HCT116 (cell line): ENCODE measurements around the gene PIP4K2A. TPM values are rescaled to one million over a fixed set of nuclear protein-coding genes. Genes with fewer than 3 reads are reported as not detected.

Experiments
- ATAC-seq: fragments of 200-7000 bp; cut with Tn5 transposase; 2 replicates; pipeline ENCODE4 v1.9.1; 2020; ENCODE audit warnings: mild to moderate bottlenecking, moderate library complexity
- BruUV-seq: library from RNA; stranded (reverse); fragments of 400-500 nt; replicated peaks from 2 replicates; lab custom pipeline; 2021; lab: Mats Ljungman, UMichigan
- CTCF ChIA-PET: fragments of 300-600 bp; sonication (Branson Sonifier 250); formaldehyde crosslinking; loops from one replicate; lab custom pipeline; 2021; ENCODE audit warnings: antibody characterized with exemption; lab: Charles Lee
- POLR2A ChIA-PET: fragments of 300-600, 350-600 bp; sonication (Branson Sonifier 250); formaldehyde crosslinking; loops from one replicate; lab custom pipeline; 2021; ENCODE audit warnings: antibody characterized with exemption; lab: Charles Lee
- RAD21 ChIA-PET, 2 experiments: fragments of 300-600 bp; sonication (Branson Sonifier 250); formaldehyde crosslinking; loops; one replicate each; lab custom pipeline; 2023; ENCODE audit warnings: low total read pairs in 2 of 2; ENCODE audit not compliant: uncharacterized antibody in 2 of 2, unreplicated experiment in 2 of 2, low non-redundant PET in 1 of 2; lab: Charles Lee
- DNase-seq: peaks from one replicate; pipeline ENCODE4 v3.0.0-alpha.2; 2010; ENCODE audit warnings: low read depth, low spot score
- H2AFZ ChIP-seq: fragments of 200-600 bp; shearing (Covaris generic), sonication (generic); 2 replicates; pipeline ENCODE4 v1.6.1; 2017; ENCODE audit warnings: low read depth, mixed run types, mixed read lengths, antibody characterized with exemption, low read length; ENCODE audit not compliant: poor library complexity, severe bottlenecking
- H3K27ac ChIP-seq: 2 replicates; pipeline ENCODE4 v1.5.1; 2012; ENCODE audit warnings: low read depth, low read length
- H3K27me3 ChIP-seq: fragments of 200-600 bp; sonication (generic); 2 replicates; pipeline ENCODE4 v1.6.1; 2016; ENCODE audit warnings: mixed run types, low read length, mixed read lengths; ENCODE audit not compliant: insufficient read depth
- H3K36me3 ChIP-seq, 2 experiments: fragments of 200-500 bp in 1 of 2; fragments of 200-600 bp in 1 of 2; sonication (Bioruptor generic) in 1 of 2; sonication (generic) in 1 of 2; 2 replicates each; pipeline versions ENCODE4 v1.5.1 to v1.6.1; 2014 to 2016; ENCODE audit warnings: low read length in 2 of 2, inconsistent platforms in 1 of 2, mixed read lengths in 1 of 2, mixed run types in 1 of 2; ENCODE audit not compliant: insufficient read depth in 2 of 2, control insufficient read depth in 1 of 2
- H3K4me1 ChIP-seq, 2 experiments: fragments of 200-600 bp in 1 of 2; sonication (generic) in 1 of 2; 2 replicates each; pipeline versions ENCODE4 v1.5.1 to v1.6.1; 2012 to 2017; ENCODE audit warnings: low read length in 2 of 2, inconsistent platforms in 1 of 2, mild to moderate bottlenecking in 1 of 2, mixed read lengths in 1 of 2, mixed run types in 1 of 2, moderate library complexity in 1 of 2; ENCODE audit not compliant: insufficient read depth in 2 of 2, control insufficient read depth in 1 of 2
- H3K4me2 ChIP-seq: fragments of 200-600 bp; sonication (generic); 2 replicates; pipeline ENCODE4 v1.6.1; 2017; ENCODE audit warnings: mixed run types, low read length, mixed read lengths
- H3K4me3 ChIP-seq, 2 experiments: fragments of 200-600 bp in 1 of 2; sonication (generic) in 1 of 2; replicated peaks in 1 of 2; 2 replicates each; pipeline ENCODE4 v1.5.1; 2011 to 2016; ENCODE audit warnings: low read length in 2 of 2, control low read depth in 1 of 2, low read depth in 1 of 2, mild to moderate bottlenecking in 1 of 2, mixed read lengths in 1 of 2, mixed run types in 1 of 2
- H3K79me2 ChIP-seq: fragments of 200-600 bp; sonication (generic); 2 replicates; pipeline ENCODE4 v1.6.1; 2017; ENCODE audit warnings: mild to moderate bottlenecking, mixed run types, low read length, moderate library complexity, mixed read lengths; ENCODE audit not compliant: insufficient read depth
- H3K9ac ChIP-seq: fragments of 200-600 bp; sonication (generic); 2 replicates; pipeline ENCODE4 v1.6.1; 2016; ENCODE audit warnings: low read length, mixed read lengths
- H3K9me2 ChIP-seq: fragments of 200-600 bp; sonication (generic), shearing (Covaris generic); 2 replicates; pipeline ENCODE4 v1.6.1; 2017; ENCODE audit warnings: mixed run types, mild to moderate bottlenecking, moderate library complexity; ENCODE audit not compliant: insufficient read depth
- H3K9me3 ChIP-seq, 2 experiments: fragments of 200-500 bp in 1 of 2; fragments of 200-600 bp in 1 of 2; sonication (Bioruptor generic) in 1 of 2; sonication (generic) in 1 of 2; 2 replicates each; pipeline ENCODE4 v1.6.1; 2014 to 2017; ENCODE audit warnings: low read length in 2 of 2, mixed read lengths in 2 of 2, inconsistent platforms in 1 of 2, low read depth in 1 of 2, mild to moderate bottlenecking in 1 of 2, mixed run types in 1 of 2, moderate library complexity in 1 of 2; ENCODE audit not compliant: control insufficient read depth in 1 of 2, insufficient read depth in 1 of 2
- H4K20me1 ChIP-seq: fragments of 200-600 bp; sonication (generic), shearing (Covaris generic); 2 replicates; pipeline ENCODE4 v1.6.1; 2017; ENCODE audit warnings: mixed run types, mild to moderate bottlenecking, moderate library complexity; ENCODE audit not compliant: insufficient read depth
- CBX3 ChIP-seq: IDR thresholded peaks from 2 replicates; pipeline ENCODE4 v1.6.1; 2012; ENCODE audit warnings: low read depth
- EZH2 ChIP-seq: fragments of 200-600 bp; sonication (generic); IDR thresholded peaks from 2 replicates; pipeline ENCODE4 v1.6.1; 2017; ENCODE audit warnings: antibody characterized with exemption, mixed run types
- FOSL1 ChIP-seq: IDR thresholded peaks from 2 replicates; pipeline ENCODE4 v1.6.1; 2012; ENCODE audit warnings: low read depth
- JUND ChIP-seq: IDR thresholded peaks from 2 replicates; pipeline ENCODE4 v1.6.1; 2012
- POLR2AphosphoS5 ChIP-seq: IDR thresholded peaks from 2 replicates; pipeline ENCODE4 v1.6.1; 2011; ENCODE audit warnings: mild to moderate bottlenecking, low read depth, low read length, moderate library complexity
- SP1 ChIP-seq: IDR thresholded peaks from 2 replicates; pipeline ENCODE4 v1.6.1; 2012; ENCODE audit warnings: low read depth
- SRF ChIP-seq: IDR thresholded peaks from 2 replicates; pipeline ENCODE4 v1.6.1; 2012; ENCODE audit warnings: low read depth
- intact Hi-C: fragments of 100-400 bp; cut with micrococcal nuclease; formaldehyde crosslinking; loops from 2 replicates; pipeline ENCODE4 v1.10.0; 2022
- total RNA-seq: library from RNA; stranded (reverse); gene quantifications from one replicate; pipeline ENCODE4 v1.2.1, GENCODE V29; 2021; ENCODE audit not compliant: unreplicated experiment
- TF ChIP-seq, protein P1 (sequence below): IDR thresholded peaks from 2 replicates; pipeline ENCODE4 v1.6.1; 2012
- TF ChIP-seq, protein P2 (sequence below), 3 experiments: fragments of 200-600 bp in 1 of 3; sonication (generic) in 1 of 3; IDR thresholded peaks in 2 of 3; conservative IDR thresholded peaks in 1 of 3; 2 replicates each; pipeline ENCODE4 v1.5.1; 2012 to 2017; ENCODE audit warnings: low read depth in 2 of 3, low read length in 2 of 3, antibody characterized with exemption in 1 of 3, borderline replicate concordance in 1 of 3, control low read depth in 1 of 3, mild to moderate bottlenecking in 1 of 3, mixed read lengths in 1 of 3, mixed run types in 1 of 3, moderate library complexity in 1 of 3; ENCODE audit not compliant: insufficient read depth in 1 of 3

The PIP4K2A gene
- total RNA-seq, 1 experiment from 2014 or later = 41.9 TPM

- Histone ChIP-seq H3K36me3 (no peaks in the 10 kb centered on the region), H3K9ac (peak overlapping the region; percentile 32), H2AFZ (no peak overlapping the region), H3K4me3 (0 out of 4 replicates have a peak overlapping the region, but pooled peaks of 1 of the 2 experiments have one; percentile 5), H3K4me2 (peak overlapping the region; percentile 52), H3K9me2 (no peaks in the 10 kb centered on the region), H3K27me3 (no peaks in the 10 kb centered on the region), H3K4me1 (peaks cover 80 to 100% of the 10 kb centered on the region in 2 experiments), H3K27ac (peak overlapping the region; percentile 43; the same call in 1 of the 2 replicates), H3K9me3 (no peaks in the 10 kb centered on the region), H3K79me2 (peaks cover 94% of the 10 kb centered on the region), H4K20me1 (no peaks in the 10 kb centered on the region)
- BruUV-seq = no TSS peak
- intact Hi-C loops = no loop called here
- ATAC-seq (peak; percentile 16; the same call in 1 of the 2 replicates), DNase-seq (no peak)
- POLR2A ChIA-PET = interaction anchor here (1.5 kb wide), 1 partner anchor 35 kb away, joined by 3 read pairs; no protein-coding TSS in a partner anchor
- CTCF ChIA-PET = no interaction called here
- RAD21 ChIA-PET = no interaction called here
- TF ChIP-seq FOSL1 = peak; percentile 61
- no peak for TF ChIP-seq SRF
- no peak for TF ChIP-seq EZH2
- TF ChIP-seq, protein P1, sequence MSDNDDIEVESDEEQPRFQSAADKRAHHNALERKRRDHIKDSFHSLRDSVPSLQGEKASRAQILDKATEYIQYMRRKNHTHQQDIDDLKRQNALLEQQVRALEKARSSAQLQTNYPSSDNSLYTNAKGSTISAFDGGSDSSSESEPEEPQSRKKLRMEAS = peak; percentile 21; the same call in 1 of the 2 replicates
- peak; percentile 64 for TF ChIP-seq JUND
- peak; percentile 28 for TF ChIP-seq SP1
These were observed 90.1 kb downstream of the PIP4K2A start for GRCh38 chr10:22624287-22624738.

DNA sequence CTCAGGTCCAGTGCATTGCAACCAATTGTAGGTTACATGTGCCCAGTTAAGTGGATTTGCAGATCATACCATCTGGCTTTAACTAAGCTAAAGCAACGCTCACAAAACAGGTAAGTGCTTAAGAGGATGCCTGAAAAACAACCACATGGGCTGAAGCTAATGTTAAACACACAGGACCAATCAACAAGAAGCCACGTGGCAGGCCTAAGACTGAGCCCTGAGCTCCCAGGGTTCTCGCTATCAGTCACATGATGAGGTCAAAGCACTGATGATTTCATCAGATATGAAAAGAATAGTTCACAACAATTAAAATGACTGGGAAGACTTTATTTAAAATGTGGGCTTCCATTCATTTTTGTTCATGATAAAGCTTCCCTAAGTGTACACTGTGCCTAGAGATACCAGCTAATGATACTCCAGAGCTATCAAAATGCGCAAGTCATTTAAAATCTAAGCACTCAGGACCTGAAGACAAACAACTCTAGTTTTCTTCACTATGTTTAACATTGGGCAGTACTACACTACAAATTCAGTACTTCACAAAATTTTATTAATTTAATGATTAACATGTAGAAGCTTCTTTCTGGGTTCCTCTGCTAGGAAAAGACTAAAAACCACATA, 90.6 kb downstream of the PIP4K2A start:
- peaks cover 86 to 100% of the 10 kb centered on the region in 2 experiments for H3K4me1 ChIP-seq
- H3K4me3 ChIP-seq = no peak overlapping the region
- H2AFZ ChIP-seq = no peak overlapping the region
- ChIA-PET POLR2A (interaction anchor here (1.5 kb wide), 1 partner anchor 36 kb away, joined by 3 read pairs; no protein-coding TSS in a partner anchor), RAD21 (no interaction called here), CTCF (no interaction called here)
- H3K9ac ChIP-seq = no peak overlapping the region
- no peaks in the 10 kb centered on the region for H3K9me2 ChIP-seq
- H4K20me1 ChIP-seq = no peaks in the 10 kb centered on the region
- ATAC-seq (no peak), DNase-seq (no peak)
- peak overlapping the region; percentile 52; the same call in 1 of the 2 replicates for H3K4me2 ChIP-seq
- TF ChIP-seq, protein P2, sequence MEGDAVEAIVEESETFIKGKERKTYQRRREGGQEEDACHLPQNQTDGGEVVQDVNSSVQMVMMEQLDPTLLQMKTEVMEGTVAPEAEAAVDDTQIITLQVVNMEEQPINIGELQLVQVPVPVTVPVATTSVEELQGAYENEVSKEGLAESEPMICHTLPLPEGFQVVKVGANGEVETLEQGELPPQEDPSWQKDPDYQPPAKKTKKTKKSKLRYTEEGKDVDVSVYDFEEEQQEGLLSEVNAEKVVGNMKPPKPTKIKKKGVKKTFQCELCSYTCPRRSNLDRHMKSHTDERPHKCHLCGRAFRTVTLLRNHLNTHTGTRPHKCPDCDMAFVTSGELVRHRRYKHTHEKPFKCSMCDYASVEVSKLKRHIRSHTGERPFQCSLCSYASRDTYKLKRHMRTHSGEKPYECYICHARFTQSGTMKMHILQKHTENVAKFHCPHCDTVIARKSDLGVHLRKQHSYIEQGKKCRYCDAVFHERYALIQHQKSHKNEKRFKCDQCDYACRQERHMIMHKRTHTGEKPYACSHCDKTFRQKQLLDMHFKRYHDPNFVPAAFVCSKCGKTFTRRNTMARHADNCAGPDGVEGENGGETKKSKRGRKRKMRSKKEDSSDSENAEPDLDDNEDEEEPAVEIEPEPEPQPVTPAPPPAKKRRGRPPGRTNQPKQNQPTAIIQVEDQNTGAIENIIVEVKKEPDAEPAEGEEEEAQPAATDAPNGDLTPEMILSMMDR (IDR thresholded peaks at IDR 0.05 in 2 of 3, conservative IDR thresholded peaks at IDR 0.05 in 1 of 3; ENCODE audit: borderline replicate concordance in 1 of 3, insufficient read depth in 1 of 3, low read depth in 2 of 3, low read length in 2 of 3) = no peak
- no peak for TF ChIP-seq POLR2AphosphoS5
- TF ChIP-seq CBX3 = no peak
- H3K27ac ChIP-seq = peak overlapping the region; percentile 43; the same call in 1 of the 2 replicates
- H3K9me3 ChIP-seq = no peaks in the 10 kb centered on the region
- H3K27me3 ChIP-seq = no peaks in the 10 kb centered on the region
- intact Hi-C loops = no loop called here
- no peaks in the 10 kb centered on the region for H3K36me3 ChIP-seq
- no TSS peak for BruUV-seq
- peaks cover 94% of the 10 kb centered on the region for H3K79me2 ChIP-seq
